IMR-90 (cell line): Measurements from ENCODE around the gene CSRP1. TPM values are rescaled to one million over a fixed set of nuclear protein-coding genes. Genes with fewer than 3 reads are reported as not detected.
A peak's percentile ranks its signal among the peaks of the same experiment; 100 is the strongest.

Source experiments
- ATAC-seq: fragments of 200-7000 bp; cut with Tn5 transposase; 2 replicates; pipeline ENCODE4 v1.9.1; 2020; ENCODE audit warnings: low read depth, mild to moderate bottlenecking, moderate library complexity
- BruUV-seq: library from RNA; stranded (reverse); fragments of 400-500 nt; replicated peaks from 2 replicates; lab custom pipeline; 2021; lab: Mats Ljungman, UMichigan
- CTCF ChIA-PET: fragments of 300-600 bp; formaldehyde crosslinking; extraction: SDS; loops from one replicate; lab custom pipeline; 2021; ENCODE audit warnings: antibody characterized with exemption; lab: Yijun Ruan, JAX
- POLR2A ChIA-PET: fragments of 300-600 bp; sonication (Branson Sonifier 250); formaldehyde crosslinking; loops from one replicate; lab custom pipeline; 2022; ENCODE audit warnings: antibody characterized with exemption; ENCODE audit not compliant: unreplicated experiment; lab: Charles Lee
- DNase-seq: peaks from one replicate; pipeline ENCODE4 v3.0.0; 2013
- H2AFZ ChIP-seq: replicated peaks from 2 replicates; pipeline ENCODE3; 2013; ENCODE audit warnings: low read length, mild to moderate bottlenecking; ENCODE audit not compliant: poor library complexity
- H2AK5ac ChIP-seq: 2 replicates; pipeline ENCODE4 v1.6.1; 2013; ENCODE audit warnings: low read depth, low read length, inconsistent platforms
- H2AK9ac ChIP-seq: replicated peaks from 2 replicates; pipeline ENCODE3; 2013; ENCODE audit warnings: mild to moderate bottlenecking, low read depth, low read length, moderate library complexity; ENCODE audit not compliant: poor library complexity
- H2BK120ac ChIP-seq: 2 replicates; pipeline ENCODE4 v1.6.1; 2013; ENCODE audit warnings: low read depth, low read length, inconsistent platforms
- H2BK15ac ChIP-seq: 3 replicates; pipeline ENCODE4 v1.6.1; 2013; ENCODE audit warnings: low read depth, low read length, inconsistent platforms
- H2BK20ac ChIP-seq: 2 replicates; pipeline ENCODE4 v1.6.1; 2013; ENCODE audit warnings: low read depth, mild to moderate bottlenecking, inconsistent platforms, low read length, moderate library complexity
- H2BK5ac ChIP-seq: 2 replicates; pipeline ENCODE4 v1.6.1; 2013; ENCODE audit warnings: mild to moderate bottlenecking, low read depth, low read length, inconsistent platforms; ENCODE audit not compliant: poor library complexity, severe bottlenecking
- H3K14ac ChIP-seq: replicated peaks from 2 replicates; pipeline ENCODE4 v1.6.1; 2013; ENCODE audit warnings: low read depth, low read length, inconsistent platforms
- H3K18ac ChIP-seq: 2 replicates; pipeline ENCODE4 v1.6.1; 2013; ENCODE audit warnings: low read depth, low read length, control low read depth
- H3K23ac ChIP-seq: 2 replicates; pipeline ENCODE4 v1.6.1; 2013; ENCODE audit warnings: low read depth, low read length, inconsistent platforms
- H3K27ac ChIP-seq: 2 replicates; pipeline ENCODE4 v1.5.1; 2013; ENCODE audit warnings: mild to moderate bottlenecking, control low read depth, low read length; ENCODE audit not compliant: insufficient read depth
- H3K27me3 ChIP-seq: 2 replicates; pipeline ENCODE4 v1.6.1; 2013; ENCODE audit warnings: low read length; ENCODE audit not compliant: control insufficient read depth, insufficient read depth
- H3K36me3 ChIP-seq: 2 replicates; pipeline ENCODE4 v1.6.1; 2013; ENCODE audit warnings: low read length, mixed read lengths; ENCODE audit not compliant: control insufficient read depth, insufficient read depth
- H3K4ac ChIP-seq: 2 replicates; pipeline ENCODE4 v1.6.1; 2013; ENCODE audit warnings: low read depth, low read length, inconsistent platforms
- H3K4me1 ChIP-seq: 2 replicates; pipeline ENCODE4 v1.6.1; 2013; ENCODE audit warnings: low read length, mixed read lengths; ENCODE audit not compliant: control insufficient read depth, insufficient read depth
- H3K4me2 ChIP-seq: 2 replicates; pipeline ENCODE4 v1.6.1; 2013; ENCODE audit warnings: low read depth, mild to moderate bottlenecking, control low read depth, low read length, moderate library complexity
- H3K4me3 ChIP-seq: 2 replicates; pipeline ENCODE4 v1.5.1; 2013; ENCODE audit warnings: low read depth, mild to moderate bottlenecking, control low read depth, low read length, moderate library complexity; ENCODE audit not compliant: insufficient read depth
- H3K56ac ChIP-seq: 2 replicates; pipeline ENCODE4 v1.6.1; 2013; ENCODE audit warnings: low read length, inconsistent platforms; ENCODE audit not compliant: insufficient read depth; ENCODE audit errors: extremely low read depth
- H3K79me1 ChIP-seq, 2 experiments: 2 replicates each; pipeline ENCODE4 v1.6.1; 2013; ENCODE audit warnings: low read length in 2 of 2, inconsistent platforms in 1 of 2, low read depth in 1 of 2
- H3K9ac ChIP-seq: 2 replicates; pipeline ENCODE4 v1.6.1; 2013; ENCODE audit warnings: low read depth, low read length, control low read depth
- H3K9me1 ChIP-seq: 2 replicates; pipeline ENCODE4 v1.6.1; 2013; ENCODE audit warnings: low read length, inconsistent platforms; ENCODE audit not compliant: insufficient read depth
- H3K9me3 ChIP-seq: 2 replicates; pipeline ENCODE4 v1.6.1; 2013; ENCODE audit warnings: low read length; ENCODE audit not compliant: control insufficient read depth, insufficient read depth
- H4K20me1 ChIP-seq: 2 replicates; pipeline ENCODE4 v1.6.1; 2013; ENCODE audit warnings: low read length, inconsistent platforms; ENCODE audit not compliant: insufficient read depth
- H4K5ac ChIP-seq: 2 replicates; pipeline ENCODE4 v1.6.1; 2013; ENCODE audit warnings: mild to moderate bottlenecking, low read depth, low read length, control low read depth
- H4K8ac ChIP-seq, 2 experiments: 2 replicates each; pipeline ENCODE4 v1.6.1; 2013; ENCODE audit warnings: low read depth in 2 of 2, low read length in 2 of 2, control low read depth in 1 of 2, inconsistent platforms in 1 of 2
- H4K91ac ChIP-seq: 2 replicates; pipeline ENCODE4 v1.6.1; 2013; ENCODE audit warnings: low read depth, low read length, inconsistent platforms; ENCODE audit not compliant: insufficient read depth
- BHLHE40 ChIP-seq: fragments of 150-350 bp; IDR thresholded peaks from 2 replicates; pipeline ENCODE4 v1.6.1; 2016; ENCODE audit warnings: mild to moderate bottlenecking, low read depth, low read length
- CEBPB ChIP-seq: IDR thresholded peaks from 2 replicates; pipeline ENCODE4 v1.6.1; 2012; ENCODE audit warnings: low read depth, low read length, improper control_type of control experiment
- FOS ChIP-seq: fragments of 150-350 bp; IDR thresholded peaks from 2 replicates; pipeline ENCODE4 v1.6.1; 2016; ENCODE audit warnings: low read depth, low read length
- NFE2L2 ChIP-seq: fragments of 150-350 bp; IDR thresholded peaks from 2 replicates; pipeline ENCODE4 v1.6.1; 2016; ENCODE audit warnings: low read depth, mild to moderate bottlenecking, low read length
- POLR2A ChIP-seq: IDR thresholded peaks from 2 replicates; pipeline ENCODE4 v1.6.1; 2012; ENCODE audit warnings: mild to moderate bottlenecking, low read depth, low read length
- RAD21 ChIP-seq: IDR thresholded peaks from 2 replicates; pipeline ENCODE4 v1.6.1; 2012; ENCODE audit warnings: low read length, improper control_type of control experiment
- RCOR1 ChIP-seq: IDR thresholded peaks from 2 replicates; pipeline ENCODE4 v1.6.1; 2012; ENCODE audit warnings: mild to moderate bottlenecking, low read length, improper control_type of control experiment; ENCODE audit not compliant: insufficient replicate concordance
- whole genome bisulfite sequencing, 2 experiments: methylation state at CpG; one replicate each; pipeline versions ENCODE4 v1.1.5 to v1.1.7; 2013; ENCODE audit warnings: missing lambda C conversion rate in 2 of 2; ENCODE audit not compliant: insufficient read length in 1 of 2; ENCODE audit errors: extremely low coverage in 2 of 2; 5-methylcytosine and 5-hydroxymethylcytosine counted together
- dilution Hi-C: fragments of 300-500 bp; cut with HindIII; formaldehyde crosslinking; loops from one replicate; pipeline ENCODE4 v1.14.3; 2018; ENCODE audit warnings: low sequenced_read_pairs; ENCODE audit not compliant: unreplicated experiment
- in situ Hi-C: fragments of 300-500 bp; cut with MboI; formaldehyde crosslinking; loops from 3 replicates; pipeline ENCODE4 v1.14.3; 2019; ENCODE audit warnings: low sequenced_read_pairs, inconsistent platforms, mixed read lengths
- intact Hi-C: fragments of 100-400 bp; cut with micrococcal nuclease; formaldehyde crosslinking; loops from 2 replicates; pipeline ENCODE4 v1.10.0; 2022
- polyA plus RNA-seq, 3 experiments: library from polyadenylated mRNA; depleted of rRNA; stranded (reverse); fragments of >200 nt; gene quantifications; 2 replicates each; pipeline ENCODE4 v1.2.3, GENCODE V29; 2012; ENCODE audit warnings: low replicate concordance in 1 of 3
- total RNA-seq: library from RNA; depleted of rRNA; stranded (reverse); fragments of >200 nt; gene quantifications from 2 replicates; pipeline ENCODE4 v1.2.3, GENCODE V29; 2012
- TF ChIP-seq, protein P1 (sequence below): fragments of 150-350 bp; IDR thresholded peaks from 2 replicates; pipeline ENCODE4 v1.6.1; 2017; ENCODE audit warnings: mild to moderate bottlenecking, antibody characterized with exemption, low read length, low read depth
- TF ChIP-seq, protein P2 (sequence below): conservative IDR thresholded peaks from 2 replicates; pipeline ENCODE4 v1.5.1; 2012; ENCODE audit warnings: mild to moderate bottlenecking, low read depth, low read length, improper control_type of control experiment

Gene CSRP1
- total and polyA plus RNA-seq, 2 of the 4 experiments (the other 2 are of a cell fraction): 1,037 to 1,498 TPM

DNA sequence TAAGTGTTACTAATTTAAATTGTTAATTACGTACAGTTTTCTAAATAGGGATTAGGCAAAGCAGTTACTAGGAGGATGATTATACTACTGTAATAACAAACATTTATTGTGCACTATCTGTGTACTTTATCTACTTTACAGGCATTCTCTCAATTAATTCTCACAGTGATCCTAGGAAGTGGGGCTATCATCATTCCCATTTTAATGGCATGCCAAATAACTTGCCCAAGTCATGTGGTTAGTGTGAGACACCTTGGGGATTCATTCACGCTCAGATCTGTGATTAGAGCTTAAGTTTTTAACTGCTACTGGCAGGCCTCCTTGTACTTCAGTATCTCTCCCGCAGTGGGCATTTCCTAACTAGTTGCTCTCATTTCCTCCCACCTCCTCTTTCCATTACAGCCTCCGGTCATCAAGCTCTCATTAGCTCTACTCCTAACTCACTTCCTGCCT lies 49.4 kb downstream of the CSRP1 start:
- peaks cover 5 to 37% of the 10 kb centered on the region in 2 experiments; a peak in 2 of 4 replicates for H3K79me1 ChIP-seq
- dilution Hi-C loops (no loop called here), in situ Hi-C loops (no loop called here), intact Hi-C loops (no loop called here)
- H4K8ac ChIP-seq: peak overlapping the region; percentile 9 to 83
- peak overlapping the region; percentile 68 for H2BK15ac ChIP-seq
- H2BK5ac ChIP-seq: peak overlapping the region; percentile 92
- peak overlapping the region; percentile 89 for H2AK5ac ChIP-seq
- 93% methylated on average over 2 of the region's 4 CpGs; no CpG with 5 or more reads in 1 of the 2 experiments for WGBS, 2 experiments
- H3K23ac ChIP-seq: peak overlapping the region; percentile 50; the same call in 1 of the 2 replicates
- H3K4me3 ChIP-seq: no peak overlapping the region
- peak overlapping the region; percentile 31; the same call in 1 of the 2 replicates for H3K4me2 ChIP-seq
- peak overlapping the region; percentile 88 for H4K91ac ChIP-seq
- DNase-seq (no peak), ATAC-seq (no peak)
- H3K27me3 ChIP-seq: no peaks in the 10 kb centered on the region
- H2BK20ac ChIP-seq: peak overlapping the region; percentile 81
- no peaks in the 10 kb centered on the region for H3K36me3 ChIP-seq
- peak overlapping the region; percentile 0 for H2AK9ac ChIP-seq
- no TSS peak for BruUV-seq
- no peak overlapping the region for H2AFZ ChIP-seq
- H3K4ac ChIP-seq: peak overlapping the region; percentile 90
- peak overlapping the region; percentile 69 for H3K14ac ChIP-seq
- peak overlapping the region; percentile 91 for H2BK120ac ChIP-seq
- H3K9ac ChIP-seq: 0 out of 2 replicates have a peak overlapping the region, but pooled peaks have one; percentile 28
- peaks cover 9% of the 10 kb centered on the region; the same call in 1 of the 2 replicates for H4K20me1 ChIP-seq
- peaks cover 22% of the 10 kb centered on the region for H3K9me1 ChIP-seq
- H3K4me1 ChIP-seq: peaks cover 36% of the 10 kb centered on the region
- peak overlapping the region; percentile 52; the same call in 1 of the 2 replicates for H4K5ac ChIP-seq
- ChIA-PET CTCF (interaction anchor here (0.8 to 1.2 kb wide), 3 partner anchors 9 to 55 kb away, joined by 3 to 5 read pairs (median 4); no protein-coding TSS in a partner anchor), POLR2A (no interaction called here)
- H3K18ac ChIP-seq: peak overlapping the region; percentile 76
- H3K27ac ChIP-seq: peak overlapping the region; percentile 92
- TF ChIP-seq FOS (no peak), CEBPB (no peak), NFE2L2 (no peak), RAD21 (no peak), RCOR1 (no peak), BHLHE40 (no peak), POLR2A (no peak)
- TF ChIP-seq, protein P1, sequence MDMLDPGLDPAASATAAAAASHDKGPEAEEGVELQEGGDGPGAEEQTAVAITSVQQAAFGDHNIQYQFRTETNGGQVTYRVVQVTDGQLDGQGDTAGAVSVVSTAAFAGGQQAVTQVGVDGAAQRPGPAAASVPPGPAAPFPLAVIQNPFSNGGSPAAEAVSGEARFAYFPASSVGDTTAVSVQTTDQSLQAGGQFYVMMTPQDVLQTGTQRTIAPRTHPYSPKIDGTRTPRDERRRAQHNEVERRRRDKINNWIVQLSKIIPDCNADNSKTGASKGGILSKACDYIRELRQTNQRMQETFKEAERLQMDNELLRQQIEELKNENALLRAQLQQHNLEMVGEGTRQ: no peak
- TF ChIP-seq, protein P2, sequence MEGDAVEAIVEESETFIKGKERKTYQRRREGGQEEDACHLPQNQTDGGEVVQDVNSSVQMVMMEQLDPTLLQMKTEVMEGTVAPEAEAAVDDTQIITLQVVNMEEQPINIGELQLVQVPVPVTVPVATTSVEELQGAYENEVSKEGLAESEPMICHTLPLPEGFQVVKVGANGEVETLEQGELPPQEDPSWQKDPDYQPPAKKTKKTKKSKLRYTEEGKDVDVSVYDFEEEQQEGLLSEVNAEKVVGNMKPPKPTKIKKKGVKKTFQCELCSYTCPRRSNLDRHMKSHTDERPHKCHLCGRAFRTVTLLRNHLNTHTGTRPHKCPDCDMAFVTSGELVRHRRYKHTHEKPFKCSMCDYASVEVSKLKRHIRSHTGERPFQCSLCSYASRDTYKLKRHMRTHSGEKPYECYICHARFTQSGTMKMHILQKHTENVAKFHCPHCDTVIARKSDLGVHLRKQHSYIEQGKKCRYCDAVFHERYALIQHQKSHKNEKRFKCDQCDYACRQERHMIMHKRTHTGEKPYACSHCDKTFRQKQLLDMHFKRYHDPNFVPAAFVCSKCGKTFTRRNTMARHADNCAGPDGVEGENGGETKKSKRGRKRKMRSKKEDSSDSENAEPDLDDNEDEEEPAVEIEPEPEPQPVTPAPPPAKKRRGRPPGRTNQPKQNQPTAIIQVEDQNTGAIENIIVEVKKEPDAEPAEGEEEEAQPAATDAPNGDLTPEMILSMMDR: no peak
- H3K9me3 ChIP-seq: no peaks in the 10 kb centered on the region
- peak overlapping the region; percentile 75 for H3K56ac ChIP-seq
